G401 (cell line): ENCODE results near the gene DENND11. TPM values are rescaled to one million over a fixed set of nuclear protein-coding genes. Genes with fewer than 3 reads are reported as not detected.

Experiments
- DNase-seq: peaks from one replicate; pipeline ENCODE4 v3.0.0-alpha.2; 2015; ENCODE audit warnings: low spot score
- in situ Hi-C: cut with HindIII; loops from 2 replicates; pipeline ENCODE4 v1.10.0; 2016; ENCODE audit warnings: low sequenced_read_pairs, mixed read lengths
- total RNA-seq: library from RNA; depleted of rRNA; stranded (reverse); fragments of >200 nt; shearing (Covaris generic); gene quantifications from 2 replicates; pipeline ENCODE4 v1.2.3, GENCODE V29; 2014; rRNA removed

DENND11 gene, protein sequence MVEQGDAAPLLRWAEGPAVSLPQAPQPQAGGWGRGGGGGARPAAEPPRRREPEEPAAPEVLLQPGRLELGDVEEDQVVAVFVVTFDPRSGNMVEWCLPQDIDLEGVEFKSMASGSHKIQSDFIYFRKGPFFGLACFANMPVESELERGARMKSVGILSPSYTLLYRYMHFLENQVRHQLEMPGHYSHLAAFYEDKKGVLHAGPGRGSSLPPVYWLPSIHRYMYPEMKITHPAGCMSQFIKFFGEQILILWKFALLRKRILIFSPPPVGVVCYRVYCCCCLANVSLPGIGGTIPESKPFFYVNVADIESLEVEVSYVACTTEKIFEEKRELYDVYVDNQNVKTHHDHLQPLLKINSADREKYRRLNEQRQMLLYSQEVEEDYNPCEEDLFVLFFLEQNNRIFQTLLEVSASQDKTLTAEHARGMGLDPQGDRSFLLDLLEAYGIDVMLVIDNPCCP
- 1.7 and 3.3 TPM in 2 replicates for total RNA-seq

DNA sequence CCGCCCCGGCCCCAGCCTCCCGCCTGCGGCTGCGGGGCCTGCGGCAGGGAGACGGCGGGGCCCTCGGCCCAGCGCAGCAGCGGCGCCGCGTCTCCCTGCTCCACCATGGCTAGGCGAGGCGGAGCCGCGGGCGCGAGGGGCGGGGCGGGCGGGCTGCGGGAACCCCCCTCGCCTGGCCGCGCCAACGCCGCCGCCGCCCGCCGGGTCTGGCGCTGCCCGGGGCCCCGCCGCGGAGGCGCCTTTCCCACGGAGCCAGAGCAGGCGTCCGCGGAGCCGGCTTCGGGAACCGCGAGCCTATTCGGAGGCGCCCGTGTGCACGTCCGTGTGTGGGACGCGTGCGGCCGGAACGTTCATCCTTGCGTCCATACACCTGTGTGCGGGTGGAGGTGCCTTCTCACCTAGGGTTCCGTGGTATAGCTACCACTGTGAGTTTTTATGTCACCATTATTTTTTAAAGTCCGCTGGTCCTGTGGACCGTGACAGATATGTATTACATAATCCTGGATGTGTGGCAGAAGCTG is at the start of gene DENND11:
DENND11 (minus strand) TSS at position 120 of the 521 bp plus-strand sequence; CDS start at position 107, 13 bp downstream.
- peak; percentile 59 for DNase-seq
- in situ Hi-C loops, result no loop called here

DNA sequence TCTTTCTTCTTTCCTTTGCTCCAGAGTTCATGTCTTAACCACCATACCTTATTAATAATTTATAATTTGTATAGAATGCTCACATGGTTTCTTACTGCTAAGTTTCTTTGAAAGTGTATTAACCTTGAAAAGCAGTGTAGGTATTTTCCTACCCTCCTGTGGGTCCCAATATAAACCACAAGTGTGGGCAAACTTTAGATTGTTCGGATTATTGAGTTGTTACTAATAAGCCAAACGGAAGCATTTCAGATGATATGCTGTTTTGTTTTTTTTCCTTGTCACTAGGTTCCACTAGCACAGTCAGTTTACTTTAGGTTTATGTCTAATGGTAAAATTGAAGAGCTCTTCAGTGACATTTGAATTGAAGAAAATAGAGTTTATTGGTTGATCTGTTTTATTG is 46.4 kb upstream of the DENND11 start:
- no peak for DNase-seq
- in situ Hi-C loops, result no loop called here

DNA sequence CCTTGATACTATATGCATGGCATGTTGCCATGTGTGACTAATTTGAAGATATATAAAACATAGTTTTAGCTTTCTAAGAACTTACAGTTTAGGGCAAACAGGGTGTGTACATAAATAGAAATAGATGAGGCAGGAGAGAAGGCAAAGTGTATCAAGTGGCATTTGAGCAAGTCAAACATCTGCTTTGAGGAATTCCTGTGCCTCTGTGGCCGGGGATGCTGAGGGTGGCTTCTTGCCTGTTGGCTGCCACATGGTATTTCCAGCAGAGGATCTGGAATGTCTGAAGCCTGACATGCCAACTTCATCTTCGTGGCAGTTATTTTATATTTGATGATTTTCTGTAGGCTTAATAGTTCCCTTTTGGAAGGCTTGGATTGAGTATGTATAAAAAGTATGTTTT is 42.2 kb upstream of the DENND11 start:
- in situ Hi-C loops, result no loop called here
- no peak for DNase-seq

DNA sequence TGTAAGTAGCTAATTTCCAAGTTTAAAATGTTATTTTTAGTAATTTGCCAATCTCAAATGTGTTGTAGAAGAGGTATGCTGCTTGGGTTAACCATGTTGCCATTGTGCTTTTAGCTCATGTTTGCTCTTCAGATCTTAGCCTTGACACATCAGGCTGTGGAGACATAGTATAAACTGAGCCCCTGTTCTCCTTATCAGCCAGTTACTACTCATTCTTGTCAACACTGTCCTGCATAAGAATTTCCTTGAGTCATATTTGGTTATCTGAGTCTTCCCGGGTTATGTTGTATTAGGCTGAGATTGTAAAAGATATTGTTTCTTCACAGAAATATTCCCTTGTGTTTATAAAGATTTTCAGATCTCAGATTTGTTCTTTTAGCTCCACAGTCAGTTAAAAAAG is 40.3 kb upstream of the DENND11 start:
- DNase-seq, result no peak
- in situ Hi-C loops, result no loop called here

DNA sequence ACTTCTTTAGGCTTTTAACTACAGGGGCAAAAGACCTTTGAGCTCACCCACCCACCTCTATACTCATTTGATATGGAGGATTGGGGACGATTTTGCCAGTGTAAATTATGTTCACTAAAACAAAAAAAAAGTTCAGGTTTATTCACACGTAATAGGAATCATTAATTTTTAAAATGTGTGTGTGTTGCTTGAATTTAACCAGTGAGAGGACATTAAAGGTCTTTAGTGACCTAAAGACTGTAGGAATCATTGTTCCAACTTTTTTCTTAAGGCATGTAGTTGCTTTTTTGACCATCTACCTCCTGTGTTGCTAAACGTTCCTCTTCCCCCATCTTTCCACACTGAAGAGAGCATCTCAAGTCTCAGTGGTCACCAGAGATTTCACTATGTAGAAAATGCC is 37.3 kb upstream of the DENND11 start:
- DNase-seq, result no peak
- in situ Hi-C loops, result no loop called here

DNA sequence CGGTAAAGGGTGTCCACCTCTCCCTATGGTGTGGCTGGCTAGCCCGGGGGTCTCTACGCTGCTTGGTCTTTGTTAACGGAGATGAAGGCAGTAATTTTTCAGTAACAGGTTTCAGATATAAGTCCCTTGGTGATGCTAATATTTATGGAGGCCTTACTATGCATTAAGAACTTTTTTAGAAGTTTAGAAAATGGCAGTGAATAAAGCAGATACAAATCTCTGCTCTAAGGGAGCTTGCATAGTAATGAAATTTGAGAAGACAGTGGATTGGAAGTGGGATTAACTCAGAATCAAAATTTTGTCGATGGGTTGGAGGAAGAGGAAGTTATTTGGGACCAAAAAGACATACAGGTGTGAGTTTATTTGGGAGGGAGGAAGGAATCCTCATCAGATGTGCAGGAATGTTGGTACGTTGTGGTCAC is 36.6 kb upstream of the DENND11 start:
- DNase-seq, result no peak
- in situ Hi-C loops, result no loop called here

DNA sequence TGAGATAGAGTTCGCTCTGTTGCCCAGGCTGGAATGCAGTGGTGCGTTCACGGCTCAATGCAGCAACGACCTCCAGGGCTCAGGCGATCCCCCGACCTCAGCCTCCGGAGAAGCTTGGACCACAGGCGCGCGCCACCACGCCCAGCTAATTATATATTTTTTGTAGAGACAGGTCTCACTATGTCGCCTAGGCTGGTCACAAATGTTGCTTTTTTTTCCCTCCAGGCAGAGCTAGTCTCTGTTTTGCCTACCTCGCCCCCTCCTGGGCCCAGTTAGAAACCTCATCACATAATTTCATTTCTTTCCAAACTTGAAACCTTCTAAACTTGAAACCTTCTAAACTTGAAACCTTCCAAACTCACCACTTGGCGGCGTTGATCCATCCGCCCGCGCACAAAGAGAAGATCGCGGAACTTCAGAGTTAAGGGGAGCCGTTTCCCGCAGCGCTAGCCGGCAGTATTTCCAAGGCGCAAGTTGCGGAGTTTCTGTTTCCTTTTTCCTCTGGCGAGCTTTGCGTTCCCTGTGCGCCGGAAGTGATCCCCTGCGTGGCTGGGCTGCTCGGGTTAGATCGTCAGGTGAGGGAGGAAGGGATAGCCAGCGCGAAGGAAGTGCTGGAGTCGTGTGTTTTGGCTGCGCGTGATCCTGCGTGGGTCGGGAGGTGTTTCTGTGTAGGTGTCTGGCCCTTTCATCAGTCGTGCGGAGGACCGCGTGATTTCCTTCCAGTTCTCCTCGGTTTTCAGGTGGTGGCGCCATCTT is 36.0 kb upstream of the DENND11 start, which contains the start of gene SSBP1:
SSBP1 (plus strand) TSS at position 523 of the 756 bp plus-strand sequence. CDS start 809 bp downstream, outside the sequence.
- peak; percentile 96 for DNase-seq

DNA sequence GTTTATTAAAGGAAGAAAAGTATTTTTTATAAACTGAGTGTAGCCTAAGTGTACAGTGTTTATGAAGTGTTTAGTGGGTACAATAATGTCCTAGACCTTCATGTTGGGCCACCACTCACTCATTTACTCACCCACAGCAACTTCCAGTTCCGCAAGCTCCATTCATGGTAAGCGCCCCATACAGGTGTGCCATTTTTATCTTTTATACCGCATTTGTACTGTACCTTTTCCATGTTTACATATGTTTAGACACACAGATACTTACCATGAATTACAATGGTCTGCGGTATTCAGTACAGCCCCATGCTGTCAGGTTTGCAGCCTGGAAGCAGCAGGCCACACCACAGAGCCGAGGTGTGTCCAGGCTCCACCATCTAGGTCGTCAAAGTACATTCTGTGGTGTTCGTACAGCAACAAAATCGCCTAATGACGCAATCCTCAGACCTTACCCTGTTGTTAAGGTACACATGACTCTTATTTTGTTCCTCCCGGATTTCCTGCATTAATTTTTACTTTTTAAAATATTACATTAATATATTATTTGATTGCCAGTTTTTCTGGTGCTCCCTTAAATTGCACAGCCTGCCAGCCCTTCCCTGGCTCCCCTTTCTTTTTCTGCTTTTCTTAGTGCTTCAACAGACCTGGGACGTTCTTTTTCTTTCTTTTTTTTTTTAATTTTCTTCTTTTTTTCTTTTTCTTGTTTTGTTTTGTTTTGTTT is 35.3 kb upstream of the DENND11 start:
- in situ Hi-C loops, result no loop called here
- peak; percentile 4 for DNase-seq

More for the DNA sequence above, 36.0 kb upstream of the DENND11 start, which contains the start of gene SSBP1:
- in situ Hi-C loops, result no loop called here

DNA sequence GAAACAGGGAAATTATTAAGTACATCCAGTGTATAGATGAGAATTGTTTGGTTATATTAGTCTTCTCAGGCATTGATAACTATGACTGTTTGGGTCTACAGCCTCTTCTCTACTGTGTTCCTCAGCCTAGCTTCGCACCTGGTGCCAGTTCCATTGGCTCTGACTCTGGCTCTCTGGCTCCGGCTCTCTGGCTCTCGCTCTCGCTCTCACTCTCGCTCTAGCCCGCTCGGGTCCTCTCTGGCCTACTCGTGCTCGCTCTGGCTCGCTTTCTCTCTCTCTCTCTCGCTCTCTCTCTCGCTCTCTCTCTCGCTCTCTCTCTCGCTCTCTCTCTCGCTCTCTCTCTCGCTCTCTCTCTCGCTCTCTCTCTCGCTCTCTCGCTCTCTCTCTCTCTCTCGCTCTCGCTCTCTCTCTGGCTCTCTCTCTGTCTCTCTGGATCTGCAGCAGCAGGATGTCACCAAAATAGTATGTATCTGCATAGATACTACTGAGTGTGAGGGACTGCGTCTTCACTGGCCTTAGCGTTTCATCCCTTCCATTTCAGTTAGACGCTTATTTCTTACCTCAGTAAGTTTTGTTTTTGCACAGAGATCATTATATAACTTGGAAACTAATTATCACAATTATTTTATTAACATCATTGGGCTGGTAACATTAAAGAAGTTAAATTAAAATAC is 29.6 kb upstream of the DENND11 start:
- in situ Hi-C loops, result no loop called here

DNA sequence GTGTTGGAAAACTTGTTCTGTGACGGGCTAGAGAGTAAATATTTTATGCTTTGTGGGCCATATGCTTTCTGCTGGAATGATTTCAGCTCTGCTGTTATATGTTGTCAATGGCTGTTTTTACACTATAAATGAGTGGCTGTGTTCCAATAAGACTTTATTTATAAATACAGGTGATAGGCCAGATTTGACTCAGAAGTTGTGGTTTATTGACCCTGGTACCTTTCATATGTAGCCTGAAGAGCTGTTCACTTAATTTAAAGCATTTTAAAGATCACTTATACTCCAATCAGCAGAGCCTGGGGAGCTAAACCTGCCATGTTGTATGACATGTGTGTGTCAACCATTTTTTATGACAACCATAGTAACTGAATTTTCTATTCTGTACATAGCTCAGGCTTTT is 27.1 kb upstream of the DENND11 start:
- in situ Hi-C loops, result no loop called here
- DNase-seq, result no peak

More for the DNA sequence above, 29.6 kb upstream of the DENND11 start:
- DNase-seq, result peak; percentile 80

DNA sequence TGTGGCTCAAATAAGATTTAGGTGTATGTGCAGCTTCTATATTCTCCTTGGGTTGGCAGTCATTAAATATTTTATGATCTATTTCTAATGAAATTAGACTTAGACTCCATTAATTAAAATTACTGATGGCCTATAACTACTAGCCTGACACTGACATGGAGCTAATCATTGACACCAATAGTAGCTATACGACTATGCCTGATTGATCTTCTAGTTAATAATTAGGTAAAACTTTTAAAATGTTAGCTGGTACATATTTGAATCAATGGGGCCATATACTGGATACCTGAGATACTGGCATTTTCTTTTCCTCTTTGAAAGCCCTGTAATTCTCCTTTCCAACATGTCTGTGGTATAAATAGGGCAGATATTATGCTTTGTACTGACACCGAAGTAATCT is 20.6 kb upstream of the DENND11 start:
- no peak for DNase-seq
- in situ Hi-C loops, result no loop called here

DNA sequence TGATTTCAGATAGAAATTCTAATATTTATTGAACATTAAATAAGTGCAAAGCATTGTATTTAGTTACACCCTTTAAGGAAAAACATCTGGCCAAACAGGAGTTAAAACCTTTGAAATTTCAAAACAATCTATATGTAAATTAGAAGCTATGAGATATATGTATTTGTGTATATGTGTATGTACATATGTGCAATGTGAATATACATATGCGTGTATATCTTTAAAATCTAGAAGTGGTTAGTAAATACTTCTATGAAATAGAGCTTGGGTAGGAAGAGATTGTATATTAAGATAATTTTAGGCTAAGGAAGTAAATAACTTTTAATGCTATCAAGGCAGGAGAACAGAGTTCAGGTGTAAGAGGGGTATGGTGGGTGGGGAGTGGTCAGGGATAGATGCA is 15.5 kb upstream of the DENND11 start:
- in situ Hi-C loops, result no loop called here
- DNase-seq, result no peak

DNA sequence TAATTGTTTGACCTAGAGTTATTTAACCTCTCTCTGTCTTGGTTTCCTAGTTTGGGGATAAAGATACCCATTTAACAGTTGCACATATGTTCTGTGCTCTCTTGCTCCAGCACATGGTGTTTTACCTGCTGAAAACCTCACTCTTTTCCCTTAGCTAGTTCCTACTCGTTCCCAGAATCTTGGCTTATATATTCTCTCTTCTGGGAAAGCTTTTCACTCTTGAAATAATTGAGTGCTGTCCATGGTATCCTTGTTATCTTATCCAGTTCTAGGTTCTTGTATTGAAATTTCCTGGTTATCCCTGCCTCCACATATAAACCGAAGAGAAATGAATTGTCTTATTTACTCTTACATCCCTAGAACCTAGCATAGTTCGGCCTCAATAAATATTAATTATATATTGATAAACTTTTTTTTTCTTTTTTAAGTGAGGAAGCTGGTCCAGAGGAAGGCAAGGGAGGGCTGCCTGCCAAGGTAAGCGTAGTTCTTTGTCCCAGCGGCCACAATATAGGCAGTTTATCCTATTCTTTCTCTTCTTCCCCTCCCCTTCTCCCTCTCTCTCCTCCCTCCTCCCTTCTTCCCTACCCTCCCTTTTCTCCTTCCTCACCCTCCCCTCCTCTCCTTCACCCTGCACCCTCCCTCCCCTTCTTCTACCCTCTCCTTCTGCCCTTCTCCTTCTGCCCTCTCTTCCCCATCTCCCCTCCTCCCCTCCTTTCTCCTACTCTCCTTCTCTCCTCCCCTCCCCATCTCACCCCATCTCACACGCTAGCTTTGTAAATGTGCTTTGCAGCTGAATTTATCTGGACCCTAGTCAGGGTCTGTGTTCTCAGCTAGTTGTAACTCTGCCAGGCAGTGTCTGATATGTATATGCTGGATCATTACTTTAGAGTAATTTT is 14.1 kb upstream of the DENND11 start:
- in situ Hi-C loops, result no loop called here
- DNase-seq, result no peak

DNA sequence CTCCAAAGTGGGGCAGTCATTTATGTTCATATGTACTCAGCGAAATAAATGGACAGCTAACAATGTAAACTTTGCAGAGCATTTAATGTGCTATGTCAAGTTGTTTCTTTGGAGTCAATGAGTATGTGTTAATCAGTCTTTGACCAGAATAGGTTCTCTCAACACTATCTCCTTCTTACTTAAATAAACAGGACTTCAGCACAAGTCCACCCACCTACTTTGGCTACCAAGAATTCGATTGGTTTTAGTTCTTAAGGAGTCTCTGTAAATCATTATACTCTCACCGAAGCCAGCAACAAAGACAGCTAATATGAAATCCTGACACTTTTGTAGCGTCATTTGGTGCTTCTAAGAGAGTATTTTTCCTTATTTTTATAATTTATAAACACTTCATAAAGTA is 13.1 kb upstream of the DENND11 start:
- DNase-seq, result no peak
- in situ Hi-C loops, result no loop called here

DNA sequence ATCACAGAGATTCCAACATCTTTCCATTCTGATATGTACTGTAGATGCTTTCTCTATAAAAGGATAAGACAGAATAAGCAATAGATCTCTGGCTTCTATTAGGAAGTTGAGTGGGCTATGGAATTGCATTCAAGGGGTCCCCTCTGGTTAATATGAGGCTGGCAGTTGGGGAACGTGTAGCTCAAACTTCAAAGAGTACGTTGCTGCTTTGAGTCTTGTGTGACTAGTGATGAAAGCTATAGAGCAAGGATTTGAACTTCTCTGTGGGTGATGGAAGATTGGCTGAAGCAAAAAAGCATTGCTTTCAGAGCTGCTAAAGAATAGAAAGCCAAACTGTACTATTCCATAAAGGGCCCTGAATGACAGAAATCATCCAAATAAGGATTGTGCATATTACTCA is 12.6 kb upstream of the DENND11 start:
- in situ Hi-C loops, result no loop called here
- DNase-seq, result no peak

DNA sequence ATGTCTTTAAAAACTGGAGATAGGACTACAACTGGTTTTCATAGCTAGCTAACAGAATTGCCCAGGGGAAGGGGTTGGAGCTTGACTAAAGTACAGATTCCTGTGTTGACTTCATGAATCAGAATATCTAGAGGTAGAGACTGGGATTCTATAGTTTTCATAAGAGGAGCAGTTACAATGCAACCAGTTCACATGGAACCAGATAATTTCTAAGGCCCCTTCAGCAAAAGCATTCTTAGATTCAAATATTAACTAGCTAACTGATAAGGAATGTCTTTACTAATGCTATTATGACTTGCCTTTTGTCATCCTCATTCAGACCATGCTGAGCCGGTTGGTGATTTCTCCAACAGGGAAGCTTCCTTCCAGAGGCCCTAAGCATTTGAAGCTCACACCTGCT is 11.9 kb upstream of the DENND11 start:
- DNase-seq, result no peak
- in situ Hi-C loops, result no loop called here

DNA sequence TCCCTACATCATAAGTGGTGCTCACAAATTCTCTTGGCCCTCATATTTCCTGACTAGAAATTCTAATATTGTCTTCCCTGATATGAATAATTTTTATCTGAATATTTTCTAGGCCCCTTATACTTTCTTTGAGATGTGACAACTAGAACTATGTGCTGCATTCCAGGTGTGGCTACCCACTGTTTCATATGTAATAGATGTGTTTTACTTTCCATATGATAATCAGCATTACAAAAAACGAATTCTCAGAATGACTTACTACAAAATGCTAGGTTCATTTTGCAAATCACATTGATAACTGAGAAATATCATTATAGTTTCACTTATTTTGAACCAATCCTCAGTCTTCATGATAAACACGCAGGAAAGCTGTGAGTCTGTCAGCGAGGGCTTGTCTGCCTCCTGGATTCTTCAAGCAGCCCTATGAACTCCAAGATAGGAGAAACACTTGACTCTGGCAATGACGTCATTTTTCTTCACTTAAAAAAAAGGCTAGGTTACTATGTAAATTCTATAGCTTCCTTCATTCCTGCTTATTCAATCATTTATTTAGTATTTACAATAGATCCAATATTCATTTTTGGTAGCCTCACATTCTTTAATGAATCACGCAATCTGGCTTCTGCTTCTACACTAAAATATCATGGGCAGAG is 10.8 kb upstream of the DENND11 start:
- DNase-seq, result no peak
- in situ Hi-C loops, result no loop called here
